C4-2B (cell line): Measurements from ENCODE around the gene DIS3L.
"Not testable (repeated sequence)": the region's sequence is repeated elsewhere in the genome, so short reads cannot be mapped to it uniquely, and the experiment has no call there.

Source experiments
- H3K27ac ChIP-seq: fragments of 450-650 bp; 2 replicates; pipeline ENCODE4 v1.5.1; 2017
- ZFX ChIP-seq: fragments of 450-650 bp; IDR thresholded peaks from 2 replicates; pipeline ENCODE4 v1.6.1; 2017
- TF ChIP-seq, protein P1 (sequence below): fragments of 450-650 bp; conservative IDR thresholded peaks from 2 replicates; pipeline ENCODE4 v1.5.1; 2017; ENCODE audit warnings: mild to moderate bottlenecking

Gene DIS3L

GRCh38 chr15:66293419-66294156 is at the start of gene DIS3L:
DIS3L (plus strand) TSS chr15:66293568; CDS start chr15:66293597, 29 bp downstream.
- H3K27ac ChIP-seq = peak within 1 kb of the TSS; percentile 89
- TF ChIP-seq, protein P1, sequence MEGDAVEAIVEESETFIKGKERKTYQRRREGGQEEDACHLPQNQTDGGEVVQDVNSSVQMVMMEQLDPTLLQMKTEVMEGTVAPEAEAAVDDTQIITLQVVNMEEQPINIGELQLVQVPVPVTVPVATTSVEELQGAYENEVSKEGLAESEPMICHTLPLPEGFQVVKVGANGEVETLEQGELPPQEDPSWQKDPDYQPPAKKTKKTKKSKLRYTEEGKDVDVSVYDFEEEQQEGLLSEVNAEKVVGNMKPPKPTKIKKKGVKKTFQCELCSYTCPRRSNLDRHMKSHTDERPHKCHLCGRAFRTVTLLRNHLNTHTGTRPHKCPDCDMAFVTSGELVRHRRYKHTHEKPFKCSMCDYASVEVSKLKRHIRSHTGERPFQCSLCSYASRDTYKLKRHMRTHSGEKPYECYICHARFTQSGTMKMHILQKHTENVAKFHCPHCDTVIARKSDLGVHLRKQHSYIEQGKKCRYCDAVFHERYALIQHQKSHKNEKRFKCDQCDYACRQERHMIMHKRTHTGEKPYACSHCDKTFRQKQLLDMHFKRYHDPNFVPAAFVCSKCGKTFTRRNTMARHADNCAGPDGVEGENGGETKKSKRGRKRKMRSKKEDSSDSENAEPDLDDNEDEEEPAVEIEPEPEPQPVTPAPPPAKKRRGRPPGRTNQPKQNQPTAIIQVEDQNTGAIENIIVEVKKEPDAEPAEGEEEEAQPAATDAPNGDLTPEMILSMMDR = peak; percentile 10; the same call in 1 of the 2 replicates
- TF ChIP-seq ZFX = peak; percentile 100

DNA sequence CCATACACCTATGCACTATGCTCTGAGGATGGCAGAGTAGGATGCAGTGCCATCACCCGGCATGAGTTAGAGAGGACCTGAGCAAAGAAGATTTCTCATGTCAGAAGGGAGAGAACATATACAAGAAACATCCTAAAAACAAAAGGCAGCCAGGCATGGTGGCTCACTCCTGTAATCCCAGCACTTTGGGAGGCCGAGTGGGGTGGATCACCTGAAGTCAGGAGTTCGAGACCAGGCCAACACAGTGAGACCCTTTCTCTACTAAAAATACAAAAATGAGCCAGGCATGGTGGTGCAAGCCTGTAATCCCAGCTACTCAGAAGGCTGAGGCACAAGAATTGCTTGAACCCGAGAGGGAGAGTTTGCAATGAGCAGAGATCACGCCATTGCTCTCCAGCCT is 47.5 kb upstream of the DIS3L start:
- not testable (repeated sequence) for H3K27ac ChIP-seq

DNA sequence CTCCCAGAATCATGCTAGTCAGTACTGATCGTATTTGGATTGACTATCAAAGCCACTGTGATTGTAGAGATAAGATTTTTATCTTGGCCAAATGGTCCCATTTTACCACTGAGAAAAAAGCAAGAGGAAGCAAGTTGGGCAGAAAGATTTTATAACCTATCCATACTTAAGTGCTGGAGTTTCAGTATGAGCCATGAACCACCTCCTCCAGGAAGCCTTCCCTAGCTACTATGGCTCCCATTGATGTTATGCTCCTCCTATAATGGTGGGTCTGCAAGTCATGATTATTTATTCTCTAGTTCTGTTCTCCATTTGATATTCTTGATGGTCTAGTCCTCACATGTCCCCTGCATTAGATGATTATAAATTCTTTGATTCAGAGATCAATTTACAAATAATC is 46.4 kb upstream of the DIS3L start:
- no peak for TF ChIP-seq ZFX
- TF ChIP-seq, protein P1 = no peak
- H3K27ac ChIP-seq = no peak overlapping the region

DNA sequence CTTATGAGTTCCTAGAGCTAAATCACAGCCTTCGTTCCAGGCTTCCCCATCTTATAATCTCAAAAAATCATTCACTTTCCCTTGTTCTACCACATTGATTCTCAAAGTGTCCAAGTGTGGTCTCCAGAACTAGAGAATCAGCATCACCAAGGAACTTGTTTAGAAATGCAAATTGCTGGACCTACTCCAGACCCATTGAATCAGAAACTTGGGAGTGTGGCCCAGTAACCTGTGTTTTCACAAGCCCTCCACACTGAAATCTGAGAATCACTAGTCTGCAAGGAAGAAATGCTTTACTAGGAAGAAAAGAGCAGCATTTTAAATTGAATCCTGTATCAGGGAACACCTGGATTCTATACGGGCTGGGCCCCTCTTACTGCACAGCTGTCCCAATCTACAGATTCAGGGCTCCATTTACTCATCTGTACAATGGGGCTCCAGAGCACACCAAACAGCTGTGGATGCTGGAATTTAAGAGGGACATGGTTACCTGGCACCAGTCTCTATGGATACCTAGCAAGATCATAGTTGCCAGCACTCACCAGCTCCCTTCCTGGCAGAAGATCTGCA is 43.7 kb upstream of the DIS3L start:
- TF ChIP-seq, protein P1 = no peak
- H3K27ac ChIP-seq = no peak overlapping the region

DNA sequence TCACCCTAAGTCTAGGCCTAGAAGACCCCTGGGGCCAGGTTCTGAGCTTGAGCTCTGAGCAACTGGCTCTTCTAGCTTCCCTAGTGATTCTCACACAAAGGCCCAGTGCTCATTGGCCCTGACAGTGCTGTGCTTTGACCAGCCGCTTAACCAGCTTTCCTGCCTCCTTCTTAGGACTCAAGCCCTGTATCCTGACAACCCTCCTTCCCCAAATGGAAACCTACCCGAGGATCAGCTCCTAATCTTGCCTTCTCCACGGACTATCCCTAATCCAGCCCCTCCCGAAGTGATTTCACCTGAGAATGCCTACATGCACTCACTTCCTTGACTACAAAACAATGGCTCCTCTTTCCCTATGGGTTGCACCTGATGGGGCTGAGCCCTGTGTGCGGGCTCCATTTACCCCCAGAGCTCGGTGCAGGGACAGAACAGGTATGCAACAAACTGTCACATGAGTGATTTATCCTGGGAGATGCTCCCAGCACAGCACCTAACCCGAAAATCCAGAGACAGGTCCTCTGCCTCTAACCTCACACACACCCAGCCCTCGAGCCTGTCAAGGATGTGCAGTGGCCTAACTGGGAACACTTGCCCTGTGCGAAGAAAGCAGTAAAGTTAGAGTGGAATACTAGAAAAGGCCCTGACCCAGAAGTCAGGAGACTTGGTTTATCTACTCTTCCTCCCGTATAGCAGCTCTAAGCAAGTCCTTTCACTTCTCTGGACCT is 42.1 kb upstream of the DIS3L start:
- TF ChIP-seq, protein P1 = no peak
- TF ChIP-seq ZFX = no peak
- no peak overlapping the region for H3K27ac ChIP-seq

- TF ChIP-seq, protein P1 = peak; percentile 92
- no peak for TF ChIP-seq ZFX
Observed at GRCh38 chr15:66251790-66252684, 41.3 kb upstream of the DIS3L start.

DNA sequence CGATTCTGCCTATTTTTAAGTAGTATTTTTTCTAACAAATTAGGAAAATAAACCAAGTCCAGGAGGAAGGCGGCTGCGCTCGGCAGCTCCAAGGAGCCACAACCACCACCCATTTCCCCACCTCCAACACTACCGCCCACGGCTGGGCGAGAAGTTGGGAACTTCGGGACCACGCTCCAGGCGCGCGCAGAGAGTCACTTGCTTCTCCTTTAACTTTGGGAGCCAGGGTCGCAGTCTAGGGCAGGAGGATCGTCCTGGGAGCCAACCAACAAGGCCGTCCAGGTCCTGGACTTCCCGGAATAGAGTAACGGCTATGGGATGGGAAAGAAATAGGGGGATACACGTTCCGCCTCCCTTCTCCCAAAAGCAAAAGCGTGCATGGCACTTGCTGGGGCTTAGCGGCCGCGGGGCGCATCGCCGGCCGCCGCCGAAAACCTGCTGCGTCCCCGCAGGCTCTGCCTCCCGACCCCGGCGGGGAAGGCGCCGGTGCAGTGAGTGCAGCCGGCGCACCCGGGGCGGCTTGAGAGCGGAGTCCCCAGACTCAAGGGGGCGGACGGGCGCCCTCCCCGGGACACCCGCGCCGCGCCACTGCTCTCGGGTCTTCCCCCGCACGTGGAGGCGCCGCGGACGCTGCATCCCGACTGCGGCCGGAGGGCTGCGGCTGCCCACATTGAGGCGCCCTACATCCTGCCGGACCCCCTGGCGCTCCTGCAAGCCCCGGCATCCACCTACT is 40.5 kb upstream of the DIS3L start:
- H3K27ac ChIP-seq = no peak overlapping the region
- no peak for TF ChIP-seq ZFX
- TF ChIP-seq, protein P1 = peak; percentile 62

More at GRCh38 chr15:66251790-66252684, 41.3 kb upstream of the DIS3L start:
- H3K27ac ChIP-seq = no peak overlapping the region
